ENCODE data around the gene CXCL17.

The CXCL17 gene

DNA sequence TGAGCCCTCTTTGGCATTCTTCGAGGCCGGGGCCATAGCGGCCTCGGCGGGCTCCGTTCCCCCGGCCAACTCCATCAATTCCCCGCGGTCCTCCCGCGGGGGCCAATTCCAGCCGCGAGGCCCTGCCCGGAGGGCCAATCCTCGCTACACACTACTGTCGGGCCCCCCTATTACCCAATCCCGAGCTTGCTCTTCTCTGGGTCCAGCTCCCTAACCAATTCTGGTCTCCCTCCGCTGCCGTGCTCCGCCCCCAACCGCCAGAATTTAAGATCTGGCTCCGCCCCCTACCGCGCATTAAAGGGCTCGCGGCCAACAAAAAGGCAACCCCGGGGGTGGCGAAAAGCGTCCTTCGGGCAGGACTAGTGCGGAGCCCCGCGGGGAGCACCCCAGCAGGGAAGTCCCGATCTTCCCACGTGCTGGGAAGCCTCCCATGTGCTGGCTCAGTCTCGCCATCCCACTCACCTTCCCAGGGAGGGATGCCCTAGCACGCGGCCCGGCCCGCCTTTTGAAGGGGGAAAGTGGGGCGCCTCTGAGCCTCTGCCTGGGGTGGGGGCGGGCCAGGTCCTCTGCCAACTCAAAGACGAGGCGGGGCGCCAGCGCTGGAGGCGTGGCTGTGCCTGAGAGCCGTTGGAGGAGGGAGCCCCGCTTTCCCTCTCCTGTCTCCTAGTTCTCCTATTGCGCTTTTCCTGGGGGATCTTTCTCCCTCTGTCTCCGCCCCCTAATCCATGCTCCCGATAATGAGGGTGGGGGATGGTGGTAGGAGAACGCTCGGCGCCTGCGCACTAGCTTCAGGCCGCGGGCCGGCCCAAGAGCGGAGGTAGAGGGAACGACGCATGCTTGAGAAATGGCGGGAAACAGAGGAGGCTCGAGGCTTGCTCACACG lies 19.0 kb downstream of the CXCL17 start:
- no peak for DNase-seq (ENCODE audit: low spot score)

DNA sequence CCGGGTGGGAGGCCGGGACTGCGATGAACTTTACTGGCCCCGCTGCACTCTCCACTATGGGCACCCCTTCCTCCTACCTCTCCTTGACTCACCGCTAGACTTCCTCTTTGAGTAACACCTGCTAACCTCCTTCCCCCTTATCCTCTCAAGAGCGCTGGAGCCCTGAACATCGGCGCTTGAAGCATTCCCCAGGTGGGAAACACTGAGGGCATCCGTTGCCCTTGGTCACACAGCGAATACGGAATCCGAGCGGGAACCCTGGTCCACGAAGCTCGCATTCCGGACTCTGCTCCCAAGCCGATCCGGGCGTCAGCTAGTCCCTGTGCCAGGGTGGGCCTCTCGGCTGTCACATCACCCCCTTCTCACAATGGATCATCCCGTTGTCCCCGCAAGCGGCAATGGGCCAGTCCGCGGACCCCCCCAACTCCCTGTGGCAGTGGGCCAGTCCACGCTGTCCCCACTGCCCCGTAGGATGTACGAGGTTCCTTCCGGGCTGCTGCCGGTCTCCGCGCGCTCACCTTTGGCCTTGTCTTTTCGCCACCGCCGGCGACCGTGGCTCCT lies 19.8 kb downstream of the CXCL17 start:
- no peak for DNase-seq (ENCODE audit: low spot score)

DNA sequence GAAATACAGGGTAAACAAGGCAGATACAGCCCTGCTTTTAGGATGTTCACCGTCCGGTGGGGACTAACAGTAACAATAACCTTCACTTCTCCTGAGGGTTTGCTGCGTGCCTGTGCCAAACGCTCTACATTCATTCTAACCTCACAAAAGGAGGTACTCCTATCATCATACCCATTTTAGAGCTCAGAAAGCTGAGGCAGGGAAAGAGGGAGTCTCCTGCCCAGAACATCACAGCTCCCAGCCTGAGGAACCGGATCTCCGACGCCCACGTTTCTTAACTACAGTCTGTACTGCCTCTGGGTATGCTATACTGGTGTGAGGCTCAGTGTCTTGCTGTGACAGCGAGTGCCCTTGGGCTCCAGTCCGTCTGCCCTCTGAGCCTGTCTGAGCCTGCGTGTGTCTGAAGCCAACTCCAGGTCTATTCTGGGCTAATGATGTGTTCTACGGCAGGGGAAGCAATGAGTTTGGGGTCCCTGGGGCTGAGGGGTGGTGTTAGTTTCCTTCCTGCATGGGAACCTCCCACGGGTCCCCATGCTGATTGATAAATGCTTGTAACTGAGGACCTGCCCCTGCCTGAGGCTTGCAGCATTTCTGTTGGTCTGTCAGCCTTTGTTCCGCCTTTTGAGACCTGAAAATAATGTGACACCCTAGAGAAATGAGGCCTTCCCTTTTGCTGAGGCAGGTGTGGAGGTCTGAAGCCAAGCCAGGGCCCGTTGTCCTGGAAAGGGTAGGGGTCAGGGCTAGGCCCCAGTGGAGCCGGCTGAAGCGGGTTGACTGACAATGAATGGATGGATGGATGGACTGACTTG lies 20.4 kb downstream of the CXCL17 start:
- DNase-seq (ENCODE audit: low spot score): no peak

DNA sequence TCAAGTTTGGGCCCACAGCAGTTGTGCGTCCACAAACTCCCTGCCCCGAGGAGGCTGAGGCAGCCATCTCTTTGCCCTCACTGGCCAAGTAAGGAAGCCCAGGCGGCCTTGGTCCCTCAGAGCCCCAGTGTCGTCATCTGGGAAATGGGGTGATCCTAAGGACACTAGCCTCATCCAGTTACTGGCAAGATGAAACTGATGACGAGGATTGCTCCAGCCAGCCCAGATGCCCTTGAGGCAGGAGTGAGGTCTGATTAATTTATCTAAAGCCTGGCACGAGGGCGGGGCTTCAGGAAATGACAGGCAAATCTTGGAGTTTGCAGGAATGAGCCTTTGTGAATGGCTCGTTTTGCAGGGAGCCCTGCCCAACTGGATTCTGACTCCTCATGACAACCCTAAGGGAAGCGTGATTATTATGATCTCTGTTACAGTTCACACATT lies 21.1 kb downstream of the CXCL17 start:
- DNase-seq (ENCODE audit: low spot score): no peak

DNA sequence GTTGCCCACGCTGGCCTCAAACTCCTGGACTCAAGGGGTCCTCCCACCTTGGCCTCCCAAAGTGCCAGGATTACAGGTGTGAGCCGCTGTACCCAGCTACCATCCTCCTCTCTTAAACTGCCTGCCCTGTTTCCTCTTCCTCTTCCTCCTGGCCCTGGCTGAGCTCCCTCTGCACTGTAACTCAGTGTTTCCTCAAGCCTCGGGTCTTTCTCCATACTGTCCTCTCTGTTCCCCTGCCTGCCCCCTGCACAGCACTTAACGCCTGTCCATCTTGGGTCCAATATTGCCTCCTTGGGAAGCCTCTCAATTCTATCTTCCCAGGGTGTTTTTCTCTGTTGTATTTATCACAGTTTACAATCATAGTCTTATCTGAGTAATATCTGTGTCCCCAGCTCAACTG lies 21.6 kb downstream of the CXCL17 start:
- DNase-seq (ENCODE audit: low spot score): no peak

DNA sequence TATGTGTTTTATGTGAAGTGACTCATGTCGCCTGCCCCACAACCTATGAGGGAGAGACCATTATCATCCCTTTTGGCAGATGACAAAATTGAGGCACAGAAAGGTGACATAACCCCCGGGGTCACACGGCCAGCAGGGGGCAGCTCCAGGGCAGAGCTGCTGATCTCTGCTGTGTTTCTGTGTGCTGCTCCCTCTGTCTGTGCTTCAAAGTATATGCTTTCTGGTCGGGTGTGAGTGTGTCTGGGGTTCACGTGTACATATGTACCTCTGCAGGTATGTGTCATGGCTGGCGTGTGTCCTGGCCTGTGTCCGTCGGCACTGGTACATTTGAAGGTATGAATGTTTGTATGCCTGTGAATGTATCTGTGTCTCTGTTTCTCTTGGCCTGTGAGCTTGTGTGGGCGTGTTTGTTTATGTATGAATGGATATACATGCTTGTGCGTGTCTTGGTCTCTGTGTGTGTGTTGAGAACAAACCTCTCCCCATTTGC lies 22.6 kb downstream of the CXCL17 start:
- peak; percentile 98 for DNase-seq (ENCODE audit: low spot score)

DNA sequence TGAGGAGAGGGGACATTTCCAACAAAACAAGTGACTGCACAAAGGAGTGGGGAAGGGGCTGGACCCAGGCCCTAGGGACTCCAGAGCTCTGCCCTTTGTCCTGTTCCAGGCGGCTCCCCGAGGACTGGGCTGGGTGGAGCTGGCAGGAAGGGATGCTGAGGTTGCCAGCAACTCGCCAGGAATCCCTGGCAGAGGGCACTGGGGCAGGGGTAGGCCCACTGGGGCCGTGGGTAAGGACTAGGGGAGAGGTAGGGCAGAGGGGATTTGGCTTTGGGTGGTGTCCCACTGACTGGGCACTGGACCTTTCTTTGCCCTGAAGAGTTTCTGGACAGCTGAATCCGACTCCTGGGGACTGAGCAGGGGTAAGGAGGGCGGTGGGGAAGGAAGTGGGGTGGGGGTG lies 23.4 kb downstream of the CXCL17 start:
- DNase-seq (ENCODE audit: low spot score): no peak

DNA sequence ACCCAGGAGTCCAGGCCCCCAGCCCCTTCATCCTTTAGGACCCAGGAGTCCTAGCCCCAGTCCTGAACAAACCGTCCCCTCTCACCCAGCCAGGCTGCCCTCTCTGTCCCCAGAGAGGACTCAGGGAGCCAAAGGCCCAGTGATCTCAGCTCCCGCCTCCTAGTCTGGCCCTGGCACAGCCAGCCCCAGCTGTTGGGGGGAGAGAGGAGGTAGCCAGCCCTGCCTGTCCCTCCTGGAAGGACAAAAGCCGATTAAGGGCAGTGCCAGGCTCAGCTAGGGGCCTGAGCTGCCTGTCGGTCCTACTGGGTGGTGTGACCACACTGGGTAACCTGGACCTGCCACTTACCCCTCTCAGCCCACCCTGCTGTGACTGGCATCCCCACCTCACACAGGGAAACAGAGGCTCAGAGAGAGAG lies 30.1 kb downstream of the CXCL17 start:
- no peak for DNase-seq (ENCODE audit: low spot score)

DNA sequence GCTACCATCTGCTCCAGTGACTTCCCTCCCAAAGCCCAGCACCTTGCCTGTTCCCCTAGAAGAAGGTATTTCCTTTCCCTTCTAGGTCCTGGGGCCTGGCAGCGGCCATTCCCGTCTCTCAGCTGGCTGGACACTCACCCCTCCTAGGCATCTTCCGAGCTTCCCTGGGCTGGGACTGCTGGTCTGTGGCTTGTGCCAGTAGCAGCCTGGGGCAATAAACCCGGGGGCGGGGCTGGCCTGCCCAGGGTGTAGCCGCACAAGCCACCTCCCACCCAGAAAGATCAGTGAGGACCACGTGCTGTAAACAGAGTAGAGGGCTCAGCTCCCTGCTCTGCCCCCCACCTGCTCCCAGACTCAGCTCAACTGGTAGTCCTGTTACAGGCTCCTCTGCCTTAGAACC lies 30.5 kb downstream of the CXCL17 start:
- no peak for DNase-seq (ENCODE audit: low spot score)

DNA sequence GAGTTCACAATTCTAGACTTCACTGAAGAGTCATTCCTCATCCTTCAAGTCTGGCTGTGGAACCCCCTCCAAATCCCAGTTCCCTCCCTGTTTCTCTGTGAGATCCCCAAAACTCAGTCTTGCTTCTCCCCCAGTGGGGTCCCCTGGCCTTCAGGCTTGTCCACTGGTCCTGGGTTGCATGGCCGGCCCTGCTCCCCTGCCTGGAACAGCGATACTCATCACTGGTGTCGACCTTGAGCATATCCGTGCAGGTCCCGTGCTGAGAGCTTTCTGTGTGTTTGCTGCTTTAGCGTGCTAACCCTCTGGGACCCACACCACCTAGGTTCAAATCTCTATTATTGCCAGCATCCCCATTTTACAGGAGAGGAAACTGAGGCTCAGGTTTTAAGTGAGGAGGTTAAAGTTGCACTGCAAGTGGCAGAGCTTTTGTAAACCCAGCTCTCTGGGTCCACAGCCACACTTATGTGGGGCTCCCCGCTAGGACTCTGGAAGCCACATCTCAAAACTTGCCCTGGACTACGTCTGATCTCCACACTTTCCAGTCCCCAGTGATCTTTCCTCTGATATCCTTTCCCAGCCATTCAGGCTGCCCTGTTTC lies 31.1 kb downstream of the CXCL17 start:
- no peak for DNase-seq (ENCODE audit: low spot score)

DNA sequence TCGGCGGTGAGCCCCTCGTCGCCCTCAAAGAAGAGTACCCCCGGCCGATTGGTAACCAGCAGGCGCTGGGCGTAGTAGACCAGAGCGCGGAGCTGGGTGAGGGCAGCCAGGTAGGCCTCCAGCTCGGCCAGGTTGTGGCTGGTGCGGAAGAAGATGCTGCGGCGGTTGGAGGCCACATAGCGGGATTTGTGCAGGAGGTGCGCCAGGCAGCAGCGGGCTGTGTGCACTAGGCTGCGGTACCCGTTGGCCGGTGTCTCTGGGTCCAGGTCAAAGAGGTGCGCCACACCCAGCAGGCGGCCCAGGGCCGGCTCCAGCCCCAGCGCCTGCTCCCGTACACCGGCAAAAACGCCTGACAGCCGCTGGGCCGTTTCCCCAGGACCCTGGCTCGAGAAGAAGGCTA lies 32.4 kb downstream of the CXCL17 start:
- DNase-seq (ENCODE audit: low spot score): no peak

DNA sequence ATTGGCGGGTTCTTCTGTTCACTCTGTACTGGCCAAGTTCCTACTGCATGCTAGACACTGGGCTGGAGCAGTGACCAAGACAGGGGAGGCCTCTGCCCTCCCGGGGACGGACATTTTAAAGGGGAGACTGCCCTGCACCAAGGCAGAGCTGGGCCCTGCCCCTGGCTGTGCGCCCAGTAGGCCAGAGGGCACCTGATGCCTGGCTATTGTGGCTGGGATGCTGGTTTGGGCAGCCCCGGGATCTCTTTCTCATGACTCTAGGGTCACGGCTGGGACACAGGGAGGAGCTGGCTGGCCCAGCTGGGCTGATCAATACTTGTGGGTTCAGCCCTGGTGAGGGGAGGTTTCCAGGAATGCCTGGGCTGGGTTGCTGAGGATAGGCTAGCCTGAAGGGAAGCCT lies 33.3 kb downstream of the CXCL17 start:
- no peak for DNase-seq (ENCODE audit: low spot score)

DNA sequence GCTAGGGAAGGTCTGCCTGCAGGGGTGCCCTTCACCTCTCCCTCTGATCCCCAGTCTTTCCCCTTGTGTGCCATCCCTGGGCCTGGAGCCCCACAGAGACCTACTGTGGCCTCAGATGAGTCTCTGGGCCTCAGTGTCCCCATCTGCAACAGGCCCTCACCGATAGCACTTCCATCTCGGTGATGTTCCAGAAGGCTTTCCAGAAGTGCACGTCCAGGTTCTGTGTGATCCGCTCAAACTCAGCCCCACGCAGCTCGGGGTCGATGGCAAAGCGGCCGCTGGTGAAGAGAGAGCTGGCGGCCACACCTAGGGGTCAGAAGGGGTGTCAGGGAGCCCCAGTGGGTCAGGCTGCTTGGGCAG lies 35.0 kb downstream of the CXCL17 start:
- no peak for DNase-seq (ENCODE audit: low spot score)

DNA sequence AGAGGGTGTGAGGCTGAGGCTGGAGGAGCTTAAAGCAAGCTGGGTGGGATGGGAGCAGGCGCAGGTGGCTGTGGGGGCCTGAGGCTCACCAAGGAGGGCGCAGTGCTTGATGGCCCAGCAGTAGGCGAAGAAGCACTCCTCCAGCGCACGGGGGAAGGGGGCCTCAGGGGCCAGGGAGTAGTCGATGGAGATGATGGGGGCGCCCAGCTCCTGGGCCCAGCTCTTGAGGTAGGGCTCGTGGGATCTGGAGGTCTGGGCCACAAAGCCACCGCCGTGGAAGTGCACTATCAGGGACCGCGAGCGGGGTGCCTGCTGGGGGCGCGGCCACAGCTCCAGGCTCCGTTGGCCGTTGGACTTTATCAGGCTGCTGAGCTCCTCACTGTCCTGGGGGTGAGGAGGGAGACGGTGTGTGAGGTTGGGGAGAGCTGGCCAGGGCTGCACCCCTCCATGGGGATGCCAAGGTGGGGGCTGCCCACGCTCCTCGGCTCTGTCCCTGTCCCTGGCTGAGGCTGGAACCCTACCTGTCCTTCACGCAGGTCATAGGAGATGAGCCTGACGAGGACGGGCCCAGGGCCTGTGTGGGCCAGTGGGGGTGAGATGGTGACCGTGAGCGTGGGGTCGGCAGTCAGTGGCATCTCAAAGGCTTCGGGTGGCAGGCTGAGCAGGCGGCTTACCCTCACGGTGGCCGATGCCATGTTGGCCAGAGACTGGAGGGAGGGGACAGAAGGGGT lies 35.5 kb downstream of the CXCL17 start:
- DNase-seq (ENCODE audit: low spot score): no peak

DNA sequence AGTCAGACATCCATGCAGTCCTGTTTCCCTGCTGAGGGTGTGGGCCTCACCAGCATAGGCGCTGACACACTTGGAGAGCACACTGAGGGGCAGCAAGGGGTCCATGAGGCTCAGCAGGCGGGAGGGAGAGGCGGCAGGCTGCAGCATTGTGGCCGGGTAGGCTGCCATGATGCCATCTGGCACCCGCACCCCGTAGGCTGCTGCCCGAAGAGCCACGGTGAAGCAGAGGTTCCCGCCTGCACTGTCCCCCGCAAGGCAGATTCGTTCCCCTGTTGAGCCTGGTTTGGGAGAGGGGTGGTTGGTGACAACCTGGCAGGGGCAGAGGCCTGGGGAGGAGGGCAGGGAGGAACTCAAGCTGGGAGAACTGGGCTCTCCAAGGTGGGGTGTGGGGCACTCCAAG lies 36.6 kb downstream of the CXCL17 start:
- no peak for DNase-seq (ENCODE audit: low spot score)

DNA sequence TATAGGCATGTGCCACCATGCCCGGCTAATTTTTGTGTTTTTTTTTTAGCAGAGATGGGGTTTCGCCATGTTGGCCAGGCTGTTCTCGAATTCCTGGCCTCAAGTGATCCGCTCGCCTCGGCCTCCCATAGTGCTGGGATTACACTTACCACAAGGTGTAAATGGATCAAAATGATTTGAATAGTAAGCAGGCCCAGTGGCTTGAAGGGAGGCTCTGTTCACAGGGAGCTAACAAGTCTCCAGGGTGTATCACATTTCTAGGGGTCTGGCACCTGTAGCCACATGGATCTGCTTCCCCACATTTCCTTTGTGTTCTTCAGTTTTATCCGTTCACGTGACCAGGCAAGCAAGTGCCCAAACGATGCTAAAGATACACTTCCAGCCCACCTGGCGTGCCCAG lies 39.2 kb downstream of the CXCL17 start:
- DNase-seq (ENCODE audit: low spot score): no peak

DNA sequence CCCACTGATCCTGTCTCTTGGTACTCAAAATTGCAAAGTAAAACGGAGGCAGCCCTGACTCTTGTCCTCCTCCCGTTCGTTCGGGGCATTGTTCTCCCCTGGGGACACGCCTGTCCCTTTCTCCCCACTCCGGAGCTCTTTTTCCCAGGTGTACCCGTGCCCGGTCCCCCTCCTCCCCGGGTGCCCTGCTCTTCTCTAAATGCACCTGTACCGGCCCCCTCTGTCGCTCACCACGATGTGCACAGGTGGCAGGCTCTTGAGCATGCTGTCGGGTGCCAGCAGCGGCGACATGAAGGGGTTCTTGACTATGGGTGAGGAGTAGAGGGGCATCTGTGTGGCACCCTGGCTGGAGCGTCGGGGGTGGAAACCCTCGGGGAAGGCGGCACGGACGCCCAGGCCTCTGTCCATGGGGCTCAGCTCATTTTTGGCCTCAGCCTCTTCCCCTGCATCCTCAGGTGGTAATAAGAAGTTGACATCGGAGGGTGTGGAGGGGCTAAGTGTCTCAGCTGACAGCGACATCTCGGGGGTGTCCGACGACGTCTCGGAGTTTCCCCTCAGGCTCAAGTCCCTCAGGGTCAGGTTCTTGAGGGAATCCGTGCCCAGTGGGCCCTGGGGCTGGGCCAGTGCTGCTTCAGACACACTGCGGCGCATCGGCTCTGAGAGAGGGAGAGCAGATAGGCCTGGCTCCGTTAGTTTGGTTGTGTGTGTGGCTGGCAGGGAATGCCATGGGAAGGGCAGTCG lies 40.2 kb downstream of the CXCL17 start:
- DNase-seq (ENCODE audit: low spot score): no peak

DNA sequence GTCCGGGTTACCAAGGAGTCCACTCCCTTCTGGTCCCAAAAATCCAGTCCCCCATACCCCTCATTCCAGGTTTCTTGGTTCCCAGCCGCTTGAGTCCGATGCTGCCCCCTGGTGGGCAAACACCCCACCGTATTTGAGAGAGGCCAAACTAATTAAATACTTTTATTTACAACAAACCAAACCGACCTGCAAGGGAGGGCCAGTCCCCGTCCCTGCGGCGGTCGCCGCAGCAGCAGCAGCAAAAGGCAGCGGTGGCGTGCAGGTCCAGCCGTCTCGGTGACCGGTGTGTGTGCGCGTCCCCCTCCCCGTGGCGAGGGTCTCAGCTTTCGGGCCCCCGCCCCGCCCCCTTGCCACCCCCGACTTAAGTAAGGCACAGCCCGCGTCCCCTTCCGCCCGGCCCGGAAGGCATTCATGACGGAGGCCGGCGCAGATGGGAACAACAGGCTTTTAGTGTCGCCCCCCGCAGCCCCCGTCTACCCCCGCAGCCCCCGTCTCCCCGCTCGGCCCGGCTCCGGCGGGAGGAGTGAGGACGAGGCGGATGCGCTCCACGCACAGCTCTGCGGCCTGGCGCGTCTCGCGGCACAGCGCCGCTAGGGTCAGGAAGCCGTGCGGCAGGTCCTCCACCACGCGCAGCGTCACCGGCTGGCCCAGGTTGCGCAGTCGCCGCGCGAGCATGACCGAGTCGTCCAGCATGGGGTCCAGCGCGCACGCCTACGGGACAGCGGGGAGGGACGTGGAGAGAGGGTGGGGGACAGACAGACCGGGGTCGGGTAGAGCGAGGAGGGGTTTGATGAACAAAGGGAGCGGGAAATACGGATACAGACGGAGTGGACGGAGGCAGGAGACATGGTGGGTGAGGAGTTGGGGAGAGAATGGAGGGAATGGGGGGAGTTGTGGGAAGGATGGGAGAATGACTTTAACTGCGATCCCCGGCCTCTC lies 41.1 kb downstream of the CXCL17 start:
- DNase-seq (ENCODE audit: low spot score): peak; percentile 92

DNA sequence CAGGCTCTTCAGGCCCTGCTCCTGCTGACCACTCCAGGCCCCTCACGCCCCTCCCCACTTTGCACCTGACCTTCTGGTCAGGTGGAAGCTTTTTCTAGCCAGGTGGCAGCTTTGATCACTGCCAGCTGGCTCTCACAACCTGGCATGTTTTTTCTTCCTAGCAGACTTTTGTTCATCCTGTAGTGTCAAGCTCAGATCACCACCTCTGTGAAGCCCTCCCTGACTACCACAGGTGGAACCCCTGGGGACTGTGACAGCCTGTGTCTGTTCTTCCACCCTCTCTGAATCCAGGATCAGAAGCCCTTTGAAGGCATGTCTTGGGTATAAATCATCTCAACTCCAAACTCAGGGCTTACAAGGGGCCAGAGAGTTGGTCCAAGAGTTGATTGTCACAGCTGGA lies 42.3 kb downstream of the CXCL17 start:
- no peak for DNase-seq (ENCODE audit: low spot score)
